Measurements from ENCODE around the gene USHBP1.

Gene USHBP1

DNA sequence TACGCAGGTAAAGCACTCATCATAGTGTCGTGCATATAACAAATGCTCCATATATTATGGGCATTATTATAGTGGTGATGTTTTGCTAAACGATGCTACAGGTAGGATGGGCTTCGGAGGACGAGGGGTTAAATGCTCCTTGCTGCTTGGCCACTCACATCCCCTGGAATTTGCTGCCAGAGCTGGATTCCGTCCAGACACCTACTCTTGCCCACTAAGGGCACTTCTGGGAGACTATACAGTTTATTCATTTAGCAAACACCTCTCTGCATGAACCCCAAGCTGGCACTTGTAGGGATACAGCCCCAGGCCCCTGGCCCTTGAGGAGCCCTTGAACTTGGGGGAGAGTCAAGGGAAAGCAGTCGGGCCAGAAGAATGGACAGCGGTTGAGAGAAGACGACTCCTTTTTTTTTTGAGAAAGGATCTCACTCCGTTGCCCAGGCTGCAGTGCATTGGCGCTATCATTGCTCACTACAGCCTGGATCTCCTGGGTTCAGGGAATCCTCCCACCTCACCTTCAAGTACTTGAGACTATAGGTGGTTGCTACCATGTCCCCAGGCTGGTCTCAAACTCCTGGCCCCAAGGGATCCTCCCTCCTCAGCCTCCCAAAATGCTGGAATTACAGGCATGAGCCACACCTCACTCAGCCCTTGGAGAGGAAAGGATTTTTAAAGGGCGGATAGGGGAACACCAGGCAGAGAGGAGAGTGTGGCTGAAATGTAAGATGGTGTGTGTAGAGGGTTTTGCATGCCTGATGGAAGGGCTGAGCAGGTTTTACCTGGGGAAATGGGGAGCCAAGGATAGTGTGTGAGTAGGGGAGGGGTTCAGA lies 40.1 kb upstream of the USHBP1 start:
- DNase-seq = no peak

GRCh38 chr19:17303940-17304267 lies 39.4 kb upstream of the USHBP1 start:
- no peak overlapping the region for H3K4me3 ChIP-seq (ENCODE audit: low read depth, low read length)
- no peak for TF ChIP-seq CTCF (IDR thresholded peaks at IDR 0.05; ENCODE audit: low read depth, low read length)
- no peaks in the 10 kb centered on the region for H3K27me3 ChIP-seq
- no peaks in the 10 kb centered on the region for H3K36me3 ChIP-seq
- peaks cover 6% of the 10 kb centered on the region for H3K4me1 ChIP-seq
- no peaks in the 10 kb centered on the region for H3K9me3 ChIP-seq
- no peak for DNase-seq

More for the DNA sequence above, 40.1 kb upstream of the USHBP1 start:
- H3K36me3 ChIP-seq = no peaks in the 10 kb centered on the region
- TF ChIP-seq CTCF (IDR thresholded peaks at IDR 0.05; ENCODE audit: low read depth, low read length) = no peak
- H3K4me1 ChIP-seq = peaks cover 6% of the 10 kb centered on the region
- no peaks in the 10 kb centered on the region for H3K9me3 ChIP-seq
- no peaks in the 10 kb centered on the region for H3K27me3 ChIP-seq
- no peak overlapping the region for H3K4me3 ChIP-seq (ENCODE audit: low read depth, low read length)

DNA sequence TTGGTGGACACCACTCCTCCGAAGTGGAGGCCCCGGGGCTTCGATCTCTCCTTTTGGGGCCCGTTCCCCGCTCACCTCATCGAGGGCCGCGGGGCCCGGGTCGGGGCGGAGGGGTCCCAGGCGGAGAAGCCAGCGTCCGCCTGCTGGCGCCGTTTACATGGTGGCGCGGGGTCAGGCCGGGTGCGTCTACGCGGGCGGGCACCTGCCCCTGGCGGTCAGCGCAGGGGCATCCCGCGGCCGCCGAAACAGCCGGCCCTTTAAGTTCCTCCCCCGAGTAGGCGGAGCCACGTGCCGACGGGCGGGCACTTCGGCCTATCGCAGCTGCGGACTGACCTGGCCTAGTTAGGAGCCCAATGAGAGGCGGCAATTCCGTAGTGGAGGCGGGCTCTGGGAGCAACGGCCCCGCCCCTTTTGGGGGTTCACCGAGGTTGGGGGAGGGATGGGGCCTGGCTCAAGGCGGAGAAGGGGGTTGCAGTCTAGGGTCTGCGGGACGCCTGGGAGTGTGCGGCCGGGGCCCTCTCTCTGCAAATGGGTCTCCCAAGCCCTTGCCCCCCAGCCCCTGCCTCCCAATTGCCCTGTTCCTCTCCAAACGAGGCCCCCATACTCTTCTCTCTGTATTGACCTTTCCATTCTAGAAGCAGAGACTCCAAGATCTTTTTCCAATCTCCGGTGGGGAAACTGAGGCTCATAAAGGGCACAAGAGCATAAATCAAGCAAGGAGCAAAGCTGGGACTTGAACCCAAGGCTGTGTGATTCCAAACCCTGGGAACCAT lies 38.8 kb upstream of the USHBP1 start, which contains the start of gene ABHD8:
Gene ABHD8 (minus strand): TSS at position 259 of the 773 bp plus-strand sequence. CDS start 1,809 bp downstream, outside the sequence.
- peak; percentile 44 for TF ChIP-seq CTCF (IDR thresholded peaks at IDR 0.05; ENCODE audit: low read depth, low read length)
- Histone ChIP-seq H3K36me3 (no peaks in the 10 kb centered on the region), H3K27me3 (no peaks in the 10 kb centered on the region), H3K9me3 (no peaks in the 10 kb centered on the region), H3K4me3 (ENCODE audit: low read depth, low read length) (peak within 1 kb of the TSS; percentile 66), H3K4me1 (peaks cover 6% of the 10 kb centered on the region)
- peak; percentile 97 for DNase-seq

- peaks cover 6% of the 10 kb centered on the region for H3K4me1 ChIP-seq
- H3K27me3 ChIP-seq = no peaks in the 10 kb centered on the region
- DNase-seq = no peak
- no peak for TF ChIP-seq CTCF (IDR thresholded peaks at IDR 0.05; ENCODE audit: low read depth, low read length)
- no peaks in the 10 kb centered on the region for H3K36me3 ChIP-seq
- H3K9me3 ChIP-seq = no peaks in the 10 kb centered on the region
- peak overlapping the region; percentile 66 for H3K4me3 ChIP-seq (ENCODE audit: low read depth, low read length)
Observed at GRCh38 chr19:17302391-17303166, 38.0 kb upstream of the USHBP1 start.

DNA sequence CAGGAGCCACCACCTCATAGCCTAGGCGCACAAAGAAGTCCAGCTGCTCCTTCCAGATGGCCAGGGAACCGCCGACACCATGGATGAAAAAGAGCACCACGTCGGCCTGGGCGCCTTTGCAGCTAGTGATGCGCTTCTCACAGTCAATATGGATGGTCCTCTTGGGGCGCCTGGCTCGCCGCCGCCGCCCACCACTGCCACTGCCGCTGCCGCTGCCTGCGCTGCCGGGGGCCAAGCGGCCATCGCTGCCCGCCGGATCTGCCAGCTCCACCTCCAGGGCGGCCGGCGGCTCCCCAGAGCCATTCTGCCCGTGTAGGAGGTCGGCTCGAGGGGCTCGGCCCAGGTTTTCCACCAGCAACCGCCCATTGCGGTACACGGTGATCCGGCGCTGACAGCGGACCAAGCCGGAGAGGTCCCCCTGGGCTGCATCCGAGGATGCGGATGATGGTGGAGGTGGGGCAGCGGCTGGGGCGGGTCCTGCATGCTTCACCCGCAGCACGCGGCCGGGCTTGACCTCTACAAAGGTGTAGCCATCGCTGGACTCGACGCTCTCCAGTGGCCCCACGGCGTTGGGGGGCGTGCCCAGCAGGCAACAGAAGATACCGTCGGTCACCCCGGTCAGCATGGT lies 36.6 kb upstream of the USHBP1 start:
- no peaks in the 10 kb centered on the region for H3K27me3 ChIP-seq
- H3K9me3 ChIP-seq = no peaks in the 10 kb centered on the region
- no peak overlapping the region for H3K4me3 ChIP-seq (ENCODE audit: low read depth, low read length)
- TF ChIP-seq CTCF (IDR thresholded peaks at IDR 0.05; ENCODE audit: low read depth, low read length) = no peak
- H3K4me1 ChIP-seq = peaks cover 6% of the 10 kb centered on the region
- DNase-seq = no peak
- H3K36me3 ChIP-seq = no peaks in the 10 kb centered on the region

Measured in BE2C (cell line).